HG02588 (cell line): ENCODE measurements around the gene HDAC5.

Experiments
- ATAC-seq: cut with Tn5 transposase; IDR thresholded peaks from one replicate; pipeline ENCODE4 v1.9.1; 2021; ENCODE audit warnings: mild to moderate bottlenecking, moderate library complexity; ENCODE audit not compliant: unreplicated experiment

HDAC5 gene

GRCh38 chr17:44091200-44091997 is 32.0 kb downstream of the HDAC5 start:
- ATAC-seq, result no peak

DNA sequence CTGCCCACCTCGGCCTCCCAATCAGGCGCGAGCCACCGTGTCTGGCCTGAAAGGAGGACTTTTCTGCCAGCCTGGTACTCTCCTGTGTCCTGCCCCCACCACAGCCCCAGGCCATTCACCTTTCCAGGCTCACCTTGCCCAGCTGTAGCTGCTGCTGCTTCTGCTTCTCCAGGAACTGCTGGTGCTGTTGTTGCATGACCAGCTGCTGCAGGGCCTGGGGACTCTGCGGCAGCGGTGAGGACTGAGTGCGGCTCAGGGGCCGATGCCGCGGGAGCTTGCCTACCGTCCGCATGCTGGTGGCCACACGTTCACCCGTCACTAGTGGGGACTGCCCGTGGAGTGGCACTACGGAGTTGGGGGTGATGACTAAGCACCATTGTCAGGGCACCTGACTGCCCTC is 35.2 kb downstream of the HDAC5 start:
- no peak for ATAC-seq

DNA sequence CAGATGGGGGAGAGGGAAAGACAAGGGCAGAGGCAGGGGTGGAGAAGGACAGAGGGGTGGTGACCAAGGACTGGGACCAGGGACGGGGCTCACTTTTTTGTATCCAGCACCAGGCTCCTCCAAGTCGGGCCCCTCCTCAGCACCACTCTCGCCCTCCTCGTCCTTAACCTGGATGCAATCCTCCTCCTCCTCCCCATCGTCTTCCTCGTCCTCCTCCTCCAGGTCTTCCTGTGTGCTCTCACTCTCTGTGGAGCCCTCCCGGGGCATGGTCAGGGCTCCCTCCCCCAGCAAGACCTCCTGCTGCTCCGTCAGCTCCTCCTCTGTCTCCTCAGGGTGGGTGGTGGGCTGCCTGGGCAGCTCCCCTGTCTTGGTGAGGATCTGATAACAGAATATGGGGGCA is 36.1 kb downstream of the HDAC5 start:
- no peak for ATAC-seq

GRCh38 chr17:44086364-44087311 is 36.8 kb downstream of the HDAC5 start:
- ATAC-seq, result no peak

- no peak for ATAC-seq
These were observed 37.5 kb downstream of the HDAC5 start for GRCh38 chr17:44085908-44086307.

DNA sequence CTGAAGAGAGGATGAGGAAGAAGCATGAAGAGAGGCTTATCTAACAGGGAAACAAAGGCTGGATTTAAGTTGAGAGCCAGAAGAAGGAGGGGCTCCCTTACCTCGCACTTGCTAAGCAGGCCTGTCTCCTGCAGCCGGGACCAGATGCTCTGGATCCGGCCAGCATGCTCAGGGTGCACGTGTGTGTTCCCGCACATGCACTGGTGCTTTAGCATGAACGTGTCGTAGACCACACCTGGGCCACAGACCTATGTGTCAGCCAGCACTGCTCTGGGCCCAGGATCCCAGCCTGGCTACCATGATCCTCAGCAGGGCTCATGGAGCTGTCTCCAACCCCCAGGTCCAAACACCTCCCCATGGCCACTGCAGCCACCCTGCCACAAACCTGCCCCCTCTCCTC is 38.5 kb downstream of the HDAC5 start:
- no peak for ATAC-seq

GRCh38 chr17:44084131-44084538 is 39.3 kb downstream of the HDAC5 start:
- no peak for ATAC-seq

GRCh38 chr17:44083250-44083849 is 40.1 kb downstream of the HDAC5 start:
- no peak for ATAC-seq

DNA sequence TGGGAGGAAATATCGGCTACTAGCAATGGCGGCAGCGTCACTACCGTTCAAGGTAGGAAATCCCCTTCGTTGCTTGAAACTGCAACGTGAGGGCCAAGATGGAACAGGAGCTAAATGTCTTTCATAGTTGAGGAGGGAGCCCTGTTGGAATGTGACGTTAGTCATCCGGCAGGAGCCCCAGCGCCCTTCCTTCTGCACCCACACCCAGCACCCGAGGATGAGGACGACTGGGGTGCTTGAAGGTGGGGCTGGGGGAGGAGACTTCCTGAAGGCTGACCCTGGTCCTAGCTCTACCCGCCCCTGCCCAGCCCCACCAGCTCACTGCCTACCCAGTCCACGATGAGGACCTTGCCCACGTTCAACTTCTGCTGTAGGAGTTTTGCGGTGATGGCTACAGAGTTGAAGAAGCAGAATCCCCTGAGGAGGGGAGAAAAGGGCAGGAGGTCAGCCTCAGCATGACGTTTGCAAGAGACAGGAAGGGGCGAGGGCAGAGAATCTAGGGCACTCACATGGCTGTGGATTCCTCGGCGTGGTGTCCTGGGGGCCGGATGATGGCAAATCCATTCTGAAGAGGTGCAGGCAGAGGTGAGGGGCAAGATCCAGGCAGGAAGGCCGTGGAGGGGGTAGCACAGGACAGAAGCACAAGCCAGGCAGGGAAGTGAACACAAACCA is 41.0 kb downstream of the HDAC5 start:
- no peak for ATAC-seq

DNA sequence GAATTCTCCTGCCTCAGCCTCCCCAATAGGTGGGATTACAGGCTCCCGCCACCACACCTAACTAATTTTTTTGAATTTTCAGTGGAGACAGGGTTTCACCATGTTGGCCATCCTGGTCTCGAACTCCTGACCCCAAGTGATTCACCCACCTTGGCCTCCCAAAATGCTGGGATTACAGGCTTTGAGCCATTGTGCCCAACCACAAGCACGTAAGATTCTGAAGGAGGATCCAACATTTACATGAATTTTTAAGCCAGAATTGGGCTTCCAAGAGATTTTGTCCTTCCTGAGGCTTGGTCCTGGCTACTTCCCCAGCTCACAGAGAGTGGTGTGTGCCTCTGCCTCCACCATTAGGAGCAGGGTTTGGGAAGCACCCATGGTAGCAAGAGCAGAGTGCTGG is 41.8 kb downstream of the HDAC5 start:
- no peak for ATAC-seq

DNA sequence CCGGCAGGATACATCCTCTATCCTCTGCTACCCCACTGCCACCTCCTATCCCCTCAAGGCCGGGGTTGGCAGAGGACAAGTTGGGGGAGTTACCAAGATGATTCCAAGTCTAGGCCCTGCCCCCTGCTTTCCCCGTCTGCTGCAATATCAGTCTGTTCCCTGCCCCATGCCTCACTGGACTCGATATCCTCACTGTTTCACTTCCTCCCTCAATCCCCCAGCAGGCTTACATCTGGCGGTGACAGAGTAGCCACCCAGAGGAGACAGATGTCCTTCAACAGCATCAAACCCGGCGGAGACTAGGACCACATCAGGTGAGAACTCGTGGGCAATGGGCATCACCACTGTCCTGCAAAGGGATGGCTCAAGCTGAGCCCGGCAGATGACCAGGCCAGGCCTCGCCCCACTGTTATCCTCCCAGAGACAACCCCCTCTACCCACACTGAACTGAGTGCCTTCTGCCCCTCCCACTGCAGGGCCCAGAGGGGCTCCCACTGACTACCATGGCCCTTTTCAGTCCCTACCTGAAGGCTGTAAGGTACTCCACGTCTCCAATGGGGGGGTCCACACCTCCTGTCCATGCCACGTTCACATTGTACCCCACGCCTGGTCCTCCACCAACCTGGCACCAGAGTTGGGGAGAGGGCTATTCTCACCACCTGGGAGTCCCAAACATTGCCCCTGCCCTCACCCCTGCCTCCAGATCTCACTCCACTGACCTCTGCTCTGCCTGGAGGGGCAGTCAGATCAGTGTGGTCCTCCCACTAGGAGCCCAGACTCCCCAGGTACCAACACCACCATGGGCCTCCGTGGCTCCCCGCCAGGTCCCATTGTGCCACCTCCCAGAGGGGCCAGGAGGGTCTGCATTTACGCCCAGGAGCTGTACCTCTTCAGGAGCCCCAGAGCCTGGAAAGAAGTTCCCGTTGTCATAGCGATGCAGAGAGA is 43.3 kb downstream of the HDAC5 start:
- ATAC-seq, result no peak

DNA sequence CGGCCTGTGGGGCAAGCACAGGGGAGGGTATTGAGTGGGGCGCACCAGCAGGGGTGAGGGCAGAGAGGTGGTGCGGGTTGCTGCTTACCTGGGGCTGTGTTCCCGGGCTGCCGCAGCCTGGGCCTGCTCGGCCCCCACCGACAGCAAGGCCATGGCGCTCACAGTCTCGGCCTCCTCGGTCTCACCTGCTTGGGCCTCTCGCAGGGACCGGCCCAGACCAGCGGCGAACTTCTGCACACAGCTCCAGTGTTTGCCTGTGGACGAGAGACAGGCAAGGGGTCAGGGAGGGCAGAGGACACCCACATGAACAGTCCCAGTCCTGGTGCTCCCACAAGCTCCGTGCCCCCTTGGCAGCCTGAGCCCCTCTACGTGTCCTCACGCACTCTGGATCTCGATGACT is 45.0 kb downstream of the HDAC5 start:
- no peak for ATAC-seq

- ATAC-seq, result no peak
These were observed 45.9 kb downstream of the HDAC5 start for GRCh38 chr17:44077595-44077909.

DNA sequence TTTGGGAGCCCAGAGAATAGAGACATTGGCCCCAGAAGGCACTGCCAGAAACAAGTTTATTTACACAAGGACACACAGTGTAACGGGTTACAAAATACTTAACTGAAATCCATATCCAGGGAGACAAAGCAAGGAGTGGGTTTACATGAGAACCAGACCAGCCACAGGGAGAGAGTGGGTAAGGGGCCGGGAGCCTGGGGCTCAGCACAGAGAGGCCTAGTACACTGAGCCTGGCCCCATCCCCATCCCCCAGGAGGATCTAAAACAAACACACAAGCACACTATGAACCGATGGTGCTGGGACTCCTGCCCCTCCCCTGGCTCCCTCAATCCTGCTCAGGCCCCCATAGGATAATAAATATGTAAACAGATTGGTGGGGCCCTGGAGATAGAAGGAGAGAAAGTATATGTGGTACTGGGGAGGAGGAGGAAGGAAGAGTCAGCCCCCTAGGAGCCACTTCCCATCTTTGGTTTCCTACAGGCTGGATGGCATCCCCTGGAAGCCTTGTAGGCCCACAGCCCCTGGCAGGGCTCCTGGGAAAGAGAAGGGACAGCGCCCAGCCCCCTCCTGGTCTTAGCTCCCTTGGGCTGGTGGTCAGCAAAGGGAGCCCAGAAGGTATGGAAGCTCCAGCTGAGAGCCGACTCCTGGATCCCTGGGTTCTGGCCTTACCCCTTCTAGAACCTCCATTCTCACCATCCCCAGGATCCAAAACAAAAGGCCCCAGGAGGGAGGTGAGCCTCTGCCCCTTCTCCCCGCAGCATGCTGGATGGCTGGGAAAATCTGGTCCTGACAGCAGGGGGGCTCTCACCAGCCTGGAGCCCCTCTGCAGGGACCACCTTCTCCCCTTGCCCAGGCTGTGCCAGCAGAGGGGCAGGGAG is 46.5 kb downstream of the HDAC5 start:
- ATAC-seq, result no peak

GRCh38 chr17:44075598-44076293 is 47.7 kb downstream of the HDAC5 start:
- no peak for ATAC-seq

GRCh38 chr17:44074911-44075285 is 48.5 kb downstream of the HDAC5 start:
- ATAC-seq, result no peak

GRCh38 chr17:44074231-44074910 is 49.1 kb downstream of the HDAC5 start:
- no peak for ATAC-seq

- ATAC-seq, result no peak
These were observed 51.7 kb downstream of the HDAC5 start for GRCh38 chr17:44071772-44072171.
